Measurements from ENCODE around the gene LGALS14.

Gene LGALS14

DNA sequence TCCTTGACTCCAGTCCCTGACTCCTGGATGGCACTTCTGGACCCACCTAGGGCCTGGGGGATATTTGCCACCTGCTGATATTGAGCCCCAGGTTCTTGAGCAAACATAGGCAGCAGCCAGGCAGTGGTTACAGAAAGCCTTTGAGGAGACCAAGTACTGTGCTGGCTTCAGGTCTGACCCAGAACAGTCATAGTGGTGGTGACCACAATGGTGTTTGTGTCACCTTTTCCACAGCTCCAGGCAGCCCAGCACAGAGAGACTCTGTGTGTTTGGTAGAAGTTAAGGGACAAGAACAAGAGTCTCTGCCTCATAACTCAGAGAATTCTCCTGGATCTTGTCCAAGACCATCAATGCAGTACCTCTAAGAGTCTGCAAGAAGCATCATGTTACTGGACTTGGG, 48.1 kb downstream of the LGALS14 start:
- no peak for DNase-seq

DNA sequence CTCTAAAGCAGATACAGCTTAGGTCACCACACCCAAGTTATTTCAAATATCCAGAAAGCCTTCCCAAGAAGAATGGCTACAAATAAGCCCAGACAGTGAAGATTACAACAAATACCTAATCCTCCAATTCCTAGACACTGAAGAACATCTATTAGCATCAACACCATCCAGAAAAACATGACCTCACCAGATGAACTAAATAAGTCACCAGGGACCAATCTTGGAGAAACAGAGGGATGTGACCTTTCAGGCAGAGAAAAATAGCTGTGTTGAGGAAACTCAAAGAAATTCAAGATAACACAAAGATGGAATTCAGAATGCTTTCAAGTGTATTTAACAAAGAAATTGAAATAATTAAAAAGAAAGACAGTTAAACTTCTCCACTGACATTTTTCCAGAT, 48.5 kb downstream of the LGALS14 start:
- DNase-seq = no peak

DNA sequence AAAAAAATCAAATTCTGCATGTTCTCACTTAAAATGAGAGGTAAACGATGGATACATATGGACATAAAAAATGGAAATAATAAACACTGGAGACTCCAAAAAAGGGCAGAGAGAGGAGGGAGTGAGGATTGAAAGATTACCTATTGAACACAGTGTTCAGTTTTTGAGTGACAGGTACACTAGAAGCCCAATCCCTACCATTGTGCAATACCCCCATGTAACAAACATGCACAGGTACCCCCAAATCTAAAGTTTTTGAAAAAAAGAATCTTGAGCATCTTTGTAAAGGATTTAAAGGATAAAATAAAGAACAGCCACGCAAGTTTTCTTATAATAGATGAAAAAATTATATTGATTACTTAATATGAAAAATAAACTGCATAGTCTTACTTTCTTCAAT, 50.3 kb downstream of the LGALS14 start:
- DNase-seq = no peak

DNA sequence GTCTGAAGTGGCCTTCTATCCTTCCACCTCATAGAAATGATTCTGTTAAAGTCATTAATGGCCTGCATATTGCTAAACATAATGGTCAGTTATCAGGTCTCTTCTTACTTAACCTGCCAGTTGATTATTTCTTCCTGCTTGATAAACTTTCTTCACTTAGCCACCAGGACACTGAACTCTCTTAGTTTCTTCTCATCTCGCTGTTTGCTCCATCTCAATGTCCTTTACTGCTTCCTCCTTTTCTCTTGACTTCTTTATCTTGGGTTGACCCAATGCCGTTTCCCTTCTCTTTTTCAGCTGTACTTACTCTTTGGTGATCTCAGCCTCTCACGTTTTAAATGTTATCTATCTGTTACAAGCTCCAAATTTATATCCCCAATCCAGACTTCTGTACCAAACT, 50.7 kb downstream of the LGALS14 start:
- DNase-seq = no peak

All from activated CD4-positive, alpha-beta T cell treated with anti-CD3 and anti-CD28 coated beads, Interleukin-2, amount 50 U/mL, for 4 hours (primary cell).